H9 (cell line): ENCODE results near the gene SMIM22. TPM values are rescaled to one million over a fixed set of nuclear protein-coding genes. Genes with fewer than 3 reads are reported as not detected.

ENCODE experiments used
- DNase-seq: peaks from one replicate; pipeline ENCODE4 v3.0.0-alpha.2; 2017
- H2AFZ ChIP-seq: one replicate; pipeline ENCODE4 v1.6.1; 2013; ENCODE audit warnings: mild to moderate bottlenecking, low read length, control low read depth, moderate library complexity
- H2AK5ac ChIP-seq: 2 replicates; pipeline ENCODE4 v1.6.1; 2013; ENCODE audit warnings: low read length, control low read depth, mixed read lengths; ENCODE audit not compliant: insufficient read length
- H2BK120ac ChIP-seq: one replicate; pipeline ENCODE4 v1.6.1; 2013; ENCODE audit warnings: low read depth, mild to moderate bottlenecking, low read length, control low read depth, inconsistent platforms; ENCODE audit not compliant: poor library complexity, severe bottlenecking
- H2BK12ac ChIP-seq: 2 replicates; pipeline ENCODE4 v1.6.1; 2013; ENCODE audit warnings: low read length, control low read depth, mixed read lengths, low read depth; ENCODE audit not compliant: insufficient read length
- H2BK15ac ChIP-seq: 2 replicates; pipeline ENCODE4 v1.6.1; 2013; ENCODE audit warnings: low read depth, low read length, control low read depth
- H2BK20ac ChIP-seq: one replicate; pipeline ENCODE4 v1.6.1; 2013; ENCODE audit warnings: low read depth, mild to moderate bottlenecking, low read length, control low read depth, inconsistent platforms; ENCODE audit not compliant: poor library complexity, severe bottlenecking
- H2BK5ac ChIP-seq: 2 replicates; pipeline ENCODE4 v1.6.1; 2013; ENCODE audit warnings: low read length, control low read depth, mixed read lengths; ENCODE audit not compliant: insufficient read length
- H3K14ac ChIP-seq: 2 replicates; pipeline ENCODE4 v1.6.1; 2013; ENCODE audit warnings: low read length, control low read depth; ENCODE audit not compliant: insufficient read depth
- H3K18ac ChIP-seq: 2 replicates; pipeline ENCODE4 v1.6.1; 2013; ENCODE audit warnings: low read depth, mild to moderate bottlenecking, mixed read lengths, low read length, control low read depth; ENCODE audit not compliant: insufficient read length
- H3K23ac ChIP-seq: 2 replicates; pipeline ENCODE4 v1.6.1; 2013; ENCODE audit warnings: low read length, control low read depth, mixed read lengths, low read depth; ENCODE audit not compliant: insufficient read length
- H3K23me2 ChIP-seq: 2 replicates; pipeline ENCODE4 v1.6.1; 2013; ENCODE audit warnings: low read depth, mild to moderate bottlenecking, mixed read lengths, low read length, control low read depth; ENCODE audit not compliant: insufficient read length, poor library complexity, severe bottlenecking
- H3K27ac ChIP-seq: 2 replicates; pipeline ENCODE4 v1.5.1; 2013; ENCODE audit warnings: low read length, control low read depth, mixed read lengths, low read depth; ENCODE audit not compliant: insufficient read length
- H3K27me3 ChIP-seq: 2 replicates; pipeline ENCODE4 v1.6.1; 2013; ENCODE audit warnings: low read length, control low read depth, inconsistent platforms; ENCODE audit not compliant: insufficient read depth
- H3K4ac ChIP-seq: 2 replicates; pipeline ENCODE4 v1.6.1; 2013; ENCODE audit warnings: low read depth, mild to moderate bottlenecking, control low read depth, inconsistent platforms, low read length, moderate library complexity
- H3K4me1 ChIP-seq: 2 replicates; pipeline ENCODE4 v1.6.1; 2013; ENCODE audit warnings: low read length, control low read depth, inconsistent platforms; ENCODE audit not compliant: insufficient read depth
- H3K4me2 ChIP-seq: 2 replicates; pipeline ENCODE4 v1.6.1; 2013; ENCODE audit warnings: low read length, control low read depth, mixed read lengths; ENCODE audit not compliant: insufficient read length, insufficient read depth
- H3K56ac ChIP-seq: 2 replicates; pipeline ENCODE4 v1.6.1; 2013; ENCODE audit warnings: low read depth, mild to moderate bottlenecking, mixed read lengths, low read length, control low read depth; ENCODE audit not compliant: insufficient read length
- H3K79me1 ChIP-seq: 2 replicates; pipeline ENCODE4 v1.6.1; 2013; ENCODE audit warnings: low read depth, mild to moderate bottlenecking, moderate library complexity, low read length, control low read depth, inconsistent platforms; ENCODE audit not compliant: insufficient read depth, poor library complexity, severe bottlenecking
- H3K79me2 ChIP-seq: 2 replicates; pipeline ENCODE4 v1.6.1; 2013; ENCODE audit warnings: low read length, control low read depth, inconsistent platforms; ENCODE audit not compliant: insufficient read depth
- H3K9ac ChIP-seq: 2 replicates; pipeline ENCODE4 v1.6.1; 2013; ENCODE audit warnings: low read length, control low read depth, mixed read lengths; ENCODE audit not compliant: insufficient read length; ENCODE audit errors: extremely low read depth
- H3K9me3 ChIP-seq: one replicate; pipeline ENCODE4 v1.6.1; 2013; ENCODE audit warnings: low read depth, low read length, inconsistent platforms; ENCODE audit not compliant: control insufficient read depth
- H3T11ph ChIP-seq: one replicate; pipeline ENCODE4 v1.6.1; 2013; ENCODE audit warnings: mild to moderate bottlenecking, low read length, control low read depth, inconsistent platforms
- H4K20me1 ChIP-seq: one replicate; pipeline ENCODE4 v1.6.1; 2013; ENCODE audit not compliant: control insufficient read depth, insufficient read length, insufficient read depth
- H4K5ac ChIP-seq: 2 replicates; pipeline ENCODE4 v1.6.1; 2013; ENCODE audit warnings: low read depth, mild to moderate bottlenecking, mixed read lengths, low read length, control low read depth; ENCODE audit not compliant: insufficient read length
- H4K8ac ChIP-seq: replicated peaks from 2 replicates; pipeline ENCODE4 v1.6.1; 2013; ENCODE audit warnings: low read length, control low read depth, mixed read lengths, low read depth; ENCODE audit not compliant: insufficient read length
- H4K91ac ChIP-seq: 2 replicates; pipeline ENCODE4 v1.6.1; 2013; ENCODE audit warnings: low read depth, mild to moderate bottlenecking, moderate library complexity, mixed read lengths, low read length, control low read depth; ENCODE audit not compliant: insufficient read length
- H3K27ac Mint-ChIP-seq, 3 experiments: 2 replicates in 2 of 3; 3 replicates in 1 of 3; pipeline ENCODE4 v1.8.0; 2020 to 2021; ENCODE audit warnings: mixed read lengths in 3 of 3, mild to moderate bottlenecking in 1 of 3, moderate library complexity in 1 of 3
- H3K27me3 Mint-ChIP-seq: 2 replicates; pipeline ENCODE4 v1.8.0; 2021; ENCODE audit warnings: low read depth, mild to moderate bottlenecking, moderate library complexity, mixed read lengths
- H3K36me3 Mint-ChIP-seq, 3 experiments: 2 replicates in 2 of 3; 3 replicates in 1 of 3; pipeline ENCODE4 v1.8.0; 2020 to 2021; ENCODE audit warnings: low read depth in 3 of 3, mixed read lengths in 3 of 3; ENCODE audit not compliant: insufficient read depth in 1 of 3
- H3K4me1 Mint-ChIP-seq, 2 experiments: 2 replicates each; pipeline ENCODE4 v1.8.0; 2020; ENCODE audit warnings: mixed read lengths in 2 of 2
- H3K4me3 Mint-ChIP-seq, 2 experiments: 2 replicates in 1 of 2; 3 replicates in 1 of 2; pipeline ENCODE4 v1.8.0; 2020 to 2021; ENCODE audit warnings: mild to moderate bottlenecking in 2 of 2, mixed read lengths in 2 of 2, moderate library complexity in 1 of 2
- H3K9me3 Mint-ChIP-seq, 2 experiments: 2 replicates in 1 of 2; 3 replicates in 1 of 2; pipeline ENCODE4 v1.8.0; 2020; ENCODE audit warnings: mild to moderate bottlenecking in 2 of 2, mixed read lengths in 2 of 2, moderate library complexity in 1 of 2
- CTCF ChIP-seq: fragments of 200-600 bp; sonication (generic); conservative IDR thresholded peaks from 3 replicates; pipeline ENCODE4 v1.8.0; 2021; ENCODE audit warnings: antibody characterized with exemption, mild to moderate bottlenecking
- total RNA-seq: library from RNA; stranded (reverse); gene quantifications from 2 replicates; pipeline ENCODE4 v1.2.1, GENCODE V29; 2021

The SMIM22 gene
- total RNA-seq, 1 experiment from 2014 or later: not detected

- H3K27me3 Mint-ChIP-seq: no peaks in the 10 kb centered on the region
- no peak for TF ChIP-seq CTCF
- Histone ChIP-seq H3K18ac (no peak overlapping the region), H2AFZ (no peak overlapping the region), H3K9ac (no peak overlapping the region), H3K56ac (no peak overlapping the region), H3K23ac (no peak overlapping the region), H3K79me1 (no peaks in the 10 kb centered on the region), H2AK5ac (no peak overlapping the region), H2BK15ac (no peak overlapping the region), H2BK5ac (no peak overlapping the region), H3K4me1 (no peaks in the 10 kb centered on the region), H3K23me2 (no peaks in the 10 kb centered on the region), H3K27ac (no peak overlapping the region), H2BK20ac (no peak overlapping the region), H3K14ac (no peak overlapping the region), H2BK120ac (no peak overlapping the region), H2BK12ac (no peak overlapping the region), H3K27me3 (no peaks in the 10 kb centered on the region), H4K91ac (no peak overlapping the region), H3T11ph (no peak overlapping the region), H3K4me2 (no peak overlapping the region), H4K5ac (no peak overlapping the region), H3K4ac (no peak overlapping the region), H4K20me1 (no peaks in the 10 kb centered on the region), H3K9me3 (no peaks in the 10 kb centered on the region), H3K79me2 (no peaks in the 10 kb centered on the region), H4K8ac (no peak overlapping the region)
- no peak for DNase-seq
- H3K27ac Mint-ChIP-seq: peak overlapping the region in 1 of 3 experiments; percentile 47; a peak in 2 of 7 replicates
- H3K36me3 Mint-ChIP-seq: peaks cover 31 to 87% (median 68%) of the 10 kb centered on the region in 3 experiments; a peak in 6 of 7 replicates
- H3K9me3 Mint-ChIP-seq: no peaks in the 10 kb centered on the region
- H3K4me3 Mint-ChIP-seq: no peak overlapping the region
- H3K4me1 Mint-ChIP-seq: no peaks in the 10 kb centered on the region
Observed at GRCh38 chr16:4814046-4814445, 18.9 kb downstream of the SMIM22 start.
